ENCODE results near the gene ELMO3.

- TF ChIP-seq POLR2A (IDR thresholded peaks at IDR 0.05): no peak
- TF ChIP-seq, protein P1, sequence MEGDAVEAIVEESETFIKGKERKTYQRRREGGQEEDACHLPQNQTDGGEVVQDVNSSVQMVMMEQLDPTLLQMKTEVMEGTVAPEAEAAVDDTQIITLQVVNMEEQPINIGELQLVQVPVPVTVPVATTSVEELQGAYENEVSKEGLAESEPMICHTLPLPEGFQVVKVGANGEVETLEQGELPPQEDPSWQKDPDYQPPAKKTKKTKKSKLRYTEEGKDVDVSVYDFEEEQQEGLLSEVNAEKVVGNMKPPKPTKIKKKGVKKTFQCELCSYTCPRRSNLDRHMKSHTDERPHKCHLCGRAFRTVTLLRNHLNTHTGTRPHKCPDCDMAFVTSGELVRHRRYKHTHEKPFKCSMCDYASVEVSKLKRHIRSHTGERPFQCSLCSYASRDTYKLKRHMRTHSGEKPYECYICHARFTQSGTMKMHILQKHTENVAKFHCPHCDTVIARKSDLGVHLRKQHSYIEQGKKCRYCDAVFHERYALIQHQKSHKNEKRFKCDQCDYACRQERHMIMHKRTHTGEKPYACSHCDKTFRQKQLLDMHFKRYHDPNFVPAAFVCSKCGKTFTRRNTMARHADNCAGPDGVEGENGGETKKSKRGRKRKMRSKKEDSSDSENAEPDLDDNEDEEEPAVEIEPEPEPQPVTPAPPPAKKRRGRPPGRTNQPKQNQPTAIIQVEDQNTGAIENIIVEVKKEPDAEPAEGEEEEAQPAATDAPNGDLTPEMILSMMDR (IDR thresholded peaks at IDR 0.05): no peak
Measured at GRCh38 chr16:67201411-67202345, 2.7 kb downstream of the ELMO3 start.
